GM23338 (cell line): Measurements from ENCODE around the gene CLCN1.

Experiments used
- POLR2AphosphoS5 ChIP-seq: IDR thresholded peaks from 2 replicates; pipeline ENCODE4 v1.6.1; 2016; ENCODE audit warnings: antibody characterized with exemption, low read depth
- TF ChIP-seq, protein P1 (sequence below), 2 experiments: fragments of 200-600 bp in 1 of 2; sonication (generic) in 1 of 2; conservative IDR thresholded peaks; 2 replicates each; pipeline versions ENCODE4 v1.5.1 to v1.6.1; 2016 to 2017; ENCODE audit warnings: antibody characterized with exemption in 2 of 2, low read depth in 2 of 2, mild to moderate bottlenecking in 2 of 2, moderate library complexity in 1 of 2

DNA sequence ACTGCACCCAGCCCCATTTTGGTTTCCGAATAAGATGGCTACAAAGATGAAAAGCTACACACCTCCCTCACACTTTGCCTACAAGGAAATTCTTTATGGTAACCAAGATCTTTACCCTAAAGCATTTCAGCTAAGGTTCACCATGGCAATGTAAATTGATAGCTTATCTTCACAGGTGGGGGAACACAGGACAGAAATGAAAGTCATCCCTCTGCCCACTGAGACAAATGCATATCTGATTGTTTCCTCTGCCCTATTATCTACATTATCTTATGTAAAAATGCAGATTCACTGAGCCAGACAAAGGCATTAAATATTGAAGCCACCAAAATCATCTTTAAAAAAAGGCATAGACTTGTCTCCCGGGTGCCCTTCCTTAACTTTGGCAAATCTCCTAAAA is 34.4 kb upstream of the CLCN1 start:
- TF ChIP-seq, protein P1, sequence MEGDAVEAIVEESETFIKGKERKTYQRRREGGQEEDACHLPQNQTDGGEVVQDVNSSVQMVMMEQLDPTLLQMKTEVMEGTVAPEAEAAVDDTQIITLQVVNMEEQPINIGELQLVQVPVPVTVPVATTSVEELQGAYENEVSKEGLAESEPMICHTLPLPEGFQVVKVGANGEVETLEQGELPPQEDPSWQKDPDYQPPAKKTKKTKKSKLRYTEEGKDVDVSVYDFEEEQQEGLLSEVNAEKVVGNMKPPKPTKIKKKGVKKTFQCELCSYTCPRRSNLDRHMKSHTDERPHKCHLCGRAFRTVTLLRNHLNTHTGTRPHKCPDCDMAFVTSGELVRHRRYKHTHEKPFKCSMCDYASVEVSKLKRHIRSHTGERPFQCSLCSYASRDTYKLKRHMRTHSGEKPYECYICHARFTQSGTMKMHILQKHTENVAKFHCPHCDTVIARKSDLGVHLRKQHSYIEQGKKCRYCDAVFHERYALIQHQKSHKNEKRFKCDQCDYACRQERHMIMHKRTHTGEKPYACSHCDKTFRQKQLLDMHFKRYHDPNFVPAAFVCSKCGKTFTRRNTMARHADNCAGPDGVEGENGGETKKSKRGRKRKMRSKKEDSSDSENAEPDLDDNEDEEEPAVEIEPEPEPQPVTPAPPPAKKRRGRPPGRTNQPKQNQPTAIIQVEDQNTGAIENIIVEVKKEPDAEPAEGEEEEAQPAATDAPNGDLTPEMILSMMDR (conservative IDR thresholded peaks at IDR 0.05; ENCODE audit: low read depth in 2 of 2), result no peak
- no peak for TF ChIP-seq POLR2AphosphoS5
